ENCODE data around the gene GOLGA1. TPM values are rescaled to one million over a fixed set of nuclear protein-coding genes. Genes with fewer than 3 reads are reported as not detected.
A peak's percentile ranks its signal among the peaks of the same experiment; 100 is the strongest.

Gene GOLGA1
- total and polyA plus RNA-seq, 9 of the 15 experiments (the other 6 are each of a cell fraction or from before 2014, with no cell fraction given) = 2.9 to 15.9 (median 8.5) TPM

GRCh38 chr9:124973807-124974206 is 32.9 kb upstream of the GOLGA1 start:
- H3K36me3 ChIP-seq (ENCODE audit: control insufficient read depth, insufficient read depth, low read length) = peaks cover 35% of the 10 kb centered on the region
- BruUV-seq (replicated peaks) = no TSS peak
- peaks cover 4% of the 10 kb centered on the region; the same call in 1 of the 2 replicates for H3K9me3 ChIP-seq (replicated peaks; ENCODE audit: control insufficient read depth, insufficient read depth, low read depth, low read length)
- no peak overlapping the region for H3K9ac ChIP-seq (ENCODE audit: insufficient read depth in 1 of 2, low read depth in 2 of 2, low read length in 2 of 2)
- in situ Hi-C loops (cut with MboI) = no loop called here
- H3K9me1 ChIP-seq (ENCODE audit: control insufficient read depth, insufficient read depth, low read length) = no peaks in the 10 kb centered on the region
- POLR2A ChIA-PET = interaction anchor here (1.2 kb wide), 1 partner anchor 9 kb away, joined by 8 read pairs; no protein-coding TSS in a partner anchor
- H3K27me3 ChIP-seq (ENCODE audit: control insufficient read depth in 2 of 2, insufficient read depth in 2 of 2, low read length in 2 of 2) = no peaks in the 10 kb centered on the region
- no peaks in the 10 kb centered on the region for H3K79me2 ChIP-seq (ENCODE audit: control insufficient read depth, insufficient read depth, low read length)
- H2AFZ ChIP-seq (ENCODE audit: low read depth, low read length) = no peak overlapping the region
- H3K4me3 ChIP-seq = no peak overlapping the region
- H3K4me2 ChIP-seq (ENCODE audit: insufficient read depth, low read length) = no peak overlapping the region
- H3K4me1 ChIP-seq (replicated peaks in 1 of 2; ENCODE audit: control insufficient read depth in 2 of 2, insufficient read depth in 2 of 2, low read length in 2 of 2) = peaks cover 0 to under 1% of the 10 kb centered on the region in 2 experiments; a peak in 2 of 5 replicates
- no peak overlapping the region; the same call in 2 of the 3 replicates for H3K27ac ChIP-seq (ENCODE audit: extremely low read depth, low read depth, low read length)
- CTCF ChIA-PET (ENCODE audit: low intra/inter-chr PET ratio) = no interaction called here
- intact Hi-C loops (cut with micrococcal nuclease) = no loop called here
- FAIRE-seq (peak; percentile 58), ATAC-seq (peak; percentile 58), DNase-seq (ENCODE audit: extremely low read depth in 1 of 4, low spot score in 3 of 4) (peak in 3 of 4 experiments; percentile 17 to 58 (median 24))
- H4K20me1 ChIP-seq (replicated peaks; ENCODE audit: control insufficient read depth, insufficient read depth, low read length) = no peaks in the 10 kb centered on the region
- WGBS (ENCODE audit: insufficient coverage, low coverage, missing lambda C conversion rate) = 14% methylated on average over 6 of the region's 6 CpGs
- 0 out of 4 replicates have a peak, but pooled peaks of 1 of the 2 experiments have one; percentile 22 for TF ChIP-seq KDM1A (IDR thresholded peaks at IDR 0.05)
- TF ChIP-seq TRIM24 (IDR thresholded peaks at IDR 0.05) = peak; percentile 68 to 82
- peak; percentile 81 for TF ChIP-seq CBFA2T3 (IDR thresholded peaks at IDR 0.05)
- TF ChIP-seq ZNF316 (IDR thresholded peaks at IDR 0.05) = peak; percentile 69
- no peak for TF ChIP-seq GTF2B (IDR thresholded peaks at IDR 0.05; ENCODE audit: extremely low read depth, insufficient read length)
- peak; percentile 35; the same call in 1 of the 2 replicates for TF ChIP-seq TRIM28 (IDR thresholded peaks at IDR 0.05)
- 0 out of 2 replicates have a peak, but pooled peaks have one; percentile 5 for TF ChIP-seq TCF3 (CRISPR knock-in tag; IDR thresholded peaks at IDR 0.05)
- TF ChIP-seq JUN (IDR thresholded peaks at IDR 0.05; ENCODE audit: borderline replicate concordance, low read depth, low read length) = no peak
- TF ChIP-seq JUN (CRISPR knock-in tag; IDR thresholded peaks at IDR 0.05; ENCODE audit: borderline replicate concordance) = no peak
- TF ChIP-seq ZBTB7A (IDR thresholded peaks at IDR 0.05; ENCODE audit: borderline replicate concordance, control insufficient read depth, low read depth, low read length) = no peak
- no peak for TF ChIP-seq RBFOX2 (IDR thresholded peaks at IDR 0.05; ENCODE audit: low read depth, low read length)
- TF ChIP-seq GTF3C2 (IDR thresholded peaks at IDR 0.05; ENCODE audit: borderline replicate concordance, extremely low read depth, insufficient read length) = no peak
- no peak for TF ChIP-seq ZNF76 (CRISPR knock-in tag; IDR thresholded peaks at IDR 0.05; ENCODE audit: borderline replicate concordance)
- TF ChIP-seq DACH1 (IDR thresholded peaks at IDR 0.05; ENCODE audit: partially characterized antibody) = no peak
- TF ChIP-seq ASH1L (IDR thresholded peaks at IDR 0.05; ENCODE audit: borderline replicate concordance, low read depth, partially characterized antibody) = no peak
- no peak for TF ChIP-seq TBL1XR1 (IDR thresholded peaks at IDR 0.05; ENCODE audit: low read length in 2 of 2)
- TF ChIP-seq POLR3G (IDR thresholded peaks at IDR 0.05; ENCODE audit: extremely low read depth, insufficient read length, insufficient replicate concordance) = no peak
- peak; percentile 68 for TF ChIP-seq CBFA2T2 (conservative IDR thresholded peaks at IDR 0.05)
- TF ChIP-seq NCOR1 (IDR thresholded peaks at IDR 0.05) = peak; percentile 28; the same call in 1 of the 2 replicates
- TF ChIP-seq DMBX1 (CRISPR knock-in tag; IDR thresholded peaks at IDR 0.05; ENCODE audit: borderline replicate concordance) = no peak
- TF ChIP-seq NFIC (IDR thresholded peaks at IDR 0.05) = 0 out of 2 replicates have a peak, but pooled peaks have one; percentile 10
- TF ChIP-seq ZNF239 (CRISPR knock-in tag; IDR thresholded peaks at IDR 0.05) = no peak
- TF ChIP-seq TAL1 (IDR thresholded peaks at IDR 0.05) = peak; percentile 29; the same call in 1 of the 2 replicates
